ENCODE measurements around the gene RFC2.
"Not testable (repeated sequence)": the region's sequence is repeated elsewhere in the genome, so short reads cannot be mapped to it uniquely, and the experiment has no call there.

The RFC2 gene

DNA sequence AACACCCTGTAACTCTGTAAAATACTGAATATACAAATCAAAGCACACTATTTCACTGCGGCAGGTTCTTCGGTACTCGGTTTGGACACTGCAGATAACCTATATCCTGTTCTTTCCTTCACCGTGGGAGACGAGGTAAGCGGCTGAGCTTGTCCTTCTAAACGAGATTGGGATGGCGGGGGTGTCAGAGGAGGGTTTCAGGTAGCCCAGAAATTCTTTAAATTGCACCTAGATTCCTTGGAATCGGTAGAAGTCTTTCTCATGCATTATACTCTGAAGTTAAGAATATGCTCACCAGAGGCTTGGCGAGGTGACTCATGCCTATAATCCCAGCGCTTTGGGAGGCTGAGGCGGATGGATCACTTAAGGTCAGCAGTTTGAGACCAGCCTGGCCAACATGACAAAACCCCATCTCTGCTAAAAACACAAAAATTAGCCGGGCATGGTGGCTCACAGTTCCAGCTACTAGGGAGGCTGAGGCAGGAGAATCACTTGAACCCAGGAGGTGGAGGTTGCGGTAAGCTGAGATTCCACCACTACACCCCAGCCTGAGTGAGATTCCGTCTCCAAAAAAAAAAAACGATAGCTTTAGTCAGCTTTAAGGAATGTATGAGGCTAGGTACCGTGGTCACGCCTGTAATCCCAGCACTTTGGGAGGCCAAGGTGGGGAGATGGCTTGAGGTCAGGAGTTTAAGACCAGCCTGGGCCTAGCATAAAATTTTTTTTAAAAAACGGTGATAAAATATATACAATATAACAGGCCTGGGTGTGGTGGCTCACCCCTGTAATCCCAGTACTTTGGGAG is 54.4 kb downstream of the RFC2 start:
- no peaks in the 10 kb centered on the region for H3K79me2 ChIP-seq
- TF ChIP-seq, protein P1, sequence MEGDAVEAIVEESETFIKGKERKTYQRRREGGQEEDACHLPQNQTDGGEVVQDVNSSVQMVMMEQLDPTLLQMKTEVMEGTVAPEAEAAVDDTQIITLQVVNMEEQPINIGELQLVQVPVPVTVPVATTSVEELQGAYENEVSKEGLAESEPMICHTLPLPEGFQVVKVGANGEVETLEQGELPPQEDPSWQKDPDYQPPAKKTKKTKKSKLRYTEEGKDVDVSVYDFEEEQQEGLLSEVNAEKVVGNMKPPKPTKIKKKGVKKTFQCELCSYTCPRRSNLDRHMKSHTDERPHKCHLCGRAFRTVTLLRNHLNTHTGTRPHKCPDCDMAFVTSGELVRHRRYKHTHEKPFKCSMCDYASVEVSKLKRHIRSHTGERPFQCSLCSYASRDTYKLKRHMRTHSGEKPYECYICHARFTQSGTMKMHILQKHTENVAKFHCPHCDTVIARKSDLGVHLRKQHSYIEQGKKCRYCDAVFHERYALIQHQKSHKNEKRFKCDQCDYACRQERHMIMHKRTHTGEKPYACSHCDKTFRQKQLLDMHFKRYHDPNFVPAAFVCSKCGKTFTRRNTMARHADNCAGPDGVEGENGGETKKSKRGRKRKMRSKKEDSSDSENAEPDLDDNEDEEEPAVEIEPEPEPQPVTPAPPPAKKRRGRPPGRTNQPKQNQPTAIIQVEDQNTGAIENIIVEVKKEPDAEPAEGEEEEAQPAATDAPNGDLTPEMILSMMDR (IDR thresholded peaks at IDR 0.05), result no peak
- H3K4me1 ChIP-seq, result no peaks in the 10 kb centered on the region
- no peak overlapping the region for H3K4me2 ChIP-seq (ENCODE audit: low read length)
- no peak overlapping the region for H3K27ac ChIP-seq
- H3K9me3 ChIP-seq (ENCODE audit: control insufficient read depth, low read length), result no peaks in the 10 kb centered on the region
- H2AFZ ChIP-seq, result no peak overlapping the region
- H3K4me3 ChIP-seq (ENCODE audit: low read depth, low read length), result no peak overlapping the region
- no peaks in the 10 kb centered on the region for H3K36me3 ChIP-seq (ENCODE audit: control insufficient read depth, insufficient read depth, low read length)
- no peaks in the 10 kb centered on the region for H3K27me3 ChIP-seq (ENCODE audit: control insufficient read depth, insufficient read depth, low read length)
- H3K9ac ChIP-seq, result no peak overlapping the region

DNA sequence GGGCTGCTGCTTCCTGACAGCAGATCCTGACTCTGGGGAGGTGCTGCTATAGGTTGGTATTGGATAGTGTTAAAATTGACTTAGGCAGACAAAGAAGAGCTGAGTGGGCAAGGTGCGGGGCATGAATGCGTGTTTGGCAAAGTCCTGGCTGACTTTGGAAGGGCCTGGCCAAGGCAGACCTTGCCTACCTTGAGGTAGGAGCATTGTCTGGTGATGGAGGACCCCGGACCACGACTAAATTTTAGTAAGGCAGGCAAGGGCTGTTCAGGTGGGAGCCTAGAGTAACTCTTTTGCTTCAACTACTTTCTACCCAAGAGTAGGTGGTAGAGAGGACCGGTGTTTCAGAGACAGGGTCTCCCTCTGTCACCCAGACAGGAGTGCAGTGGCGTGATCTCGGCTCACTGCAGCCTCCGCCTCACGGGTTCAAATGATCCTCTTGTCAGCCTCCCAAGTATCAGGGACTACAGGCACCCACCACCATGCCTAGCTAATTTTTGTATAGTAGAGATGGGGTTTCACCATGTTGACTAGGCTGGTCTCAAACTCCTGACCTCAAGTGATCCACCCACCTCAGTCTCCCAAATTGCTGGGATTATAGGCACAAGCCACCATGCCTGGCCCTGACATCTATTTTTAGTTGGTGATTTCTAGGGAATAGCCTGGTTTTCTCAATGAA is 56.6 kb downstream of the RFC2 start:
- Histone ChIP-seq H3K4me2 (ENCODE audit: low read length) (no peak overlapping the region), H3K4me3 (ENCODE audit: low read depth, low read length) (no peak overlapping the region), H3K9ac (no peak overlapping the region), H3K36me3 (ENCODE audit: control insufficient read depth, insufficient read depth, low read length) (no peaks in the 10 kb centered on the region), H3K79me2 (peaks cover 4% of the 10 kb centered on the region), H2AFZ (no peak overlapping the region), H3K9me3 (ENCODE audit: control insufficient read depth, low read length) (no peaks in the 10 kb centered on the region), H3K4me1 (no peaks in the 10 kb centered on the region), H3K27me3 (ENCODE audit: control insufficient read depth, insufficient read depth, low read length) (no peaks in the 10 kb centered on the region), H3K27ac (no peak overlapping the region)
- TF ChIP-seq, protein P1 (IDR thresholded peaks at IDR 0.05), result no peak

DNA sequence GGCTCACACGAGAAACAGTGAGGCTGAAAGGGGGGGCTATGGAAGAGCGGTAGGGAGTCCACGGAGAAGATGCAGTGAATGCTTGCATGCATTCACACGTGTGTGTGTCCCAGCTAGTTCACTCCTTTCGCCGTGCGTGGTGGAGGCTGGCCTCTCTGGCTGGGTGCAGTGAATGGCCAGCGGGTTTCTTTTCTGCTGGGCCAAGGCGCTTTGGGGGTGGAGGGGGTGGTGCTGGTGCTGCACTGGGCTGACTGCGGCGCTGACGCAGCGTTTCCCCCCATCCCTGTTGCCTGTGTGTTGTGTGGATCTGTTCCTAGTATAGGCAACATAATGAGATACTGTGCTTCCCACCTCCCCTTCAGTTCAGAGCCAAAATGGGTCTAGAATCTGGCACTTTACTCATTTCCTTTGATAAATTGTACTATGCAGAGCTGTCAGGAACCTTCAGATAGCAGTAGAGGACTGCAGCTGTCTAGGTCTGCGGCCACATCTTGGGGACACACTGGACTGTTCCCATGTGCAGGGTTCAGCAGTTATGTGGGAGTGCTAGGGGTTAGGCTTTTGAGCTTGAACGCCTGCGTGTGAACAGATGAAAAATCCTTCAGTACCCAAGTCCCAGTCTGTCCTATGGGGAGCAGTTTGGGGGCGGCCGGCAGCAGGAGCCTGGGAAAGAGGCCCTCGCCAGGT is 58.1 kb downstream of the RFC2 start:
- not testable (repeated sequence) for H3K27me3 ChIP-seq (ENCODE audit: control insufficient read depth, insufficient read depth, low read length); H3K36me3 ChIP-seq (ENCODE audit: control insufficient read depth, insufficient read depth, low read length); H3K4me3 ChIP-seq (ENCODE audit: low read depth, low read length); H3K4me2 ChIP-seq (ENCODE audit: low read length); H3K79me2 ChIP-seq; H3K27ac ChIP-seq; H3K4me1 ChIP-seq; H2AFZ ChIP-seq; H3K9ac ChIP-seq; H3K9me3 ChIP-seq (ENCODE audit: control insufficient read depth, low read length)

DNA sequence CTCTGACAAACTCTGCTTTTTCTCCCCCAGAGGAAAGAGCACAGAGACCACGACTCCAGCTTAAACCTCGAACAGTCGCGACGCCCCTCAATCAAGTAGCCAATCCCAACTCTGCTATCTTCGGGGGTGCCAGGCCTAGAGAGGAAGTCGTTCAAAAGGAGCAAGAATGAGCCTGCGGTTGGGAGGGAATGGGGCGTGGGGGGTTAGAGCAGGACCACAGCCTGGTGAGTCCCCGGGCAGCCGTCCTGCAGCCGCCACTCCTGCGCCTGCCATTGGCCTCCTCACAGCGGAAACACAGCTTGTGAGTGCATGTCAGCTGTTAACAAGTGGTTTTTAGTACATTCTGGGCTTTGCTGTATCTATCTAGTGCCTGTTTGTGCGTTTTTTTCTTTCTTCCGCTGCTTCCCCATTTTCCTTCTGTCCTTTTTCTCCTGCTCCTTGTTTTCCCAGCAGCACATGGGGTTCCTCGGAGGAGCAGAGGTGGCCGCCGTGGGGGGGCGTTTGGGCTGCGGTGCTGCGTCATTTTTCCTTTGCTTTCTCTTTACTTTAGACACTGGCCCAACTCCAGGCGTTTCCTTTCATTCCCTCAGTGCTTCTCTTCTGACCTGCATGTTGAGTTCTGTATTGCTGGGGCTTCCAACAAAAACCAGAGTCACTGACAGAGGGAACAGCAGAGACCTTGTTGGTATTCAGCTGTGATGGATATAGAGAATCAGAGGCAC is 58.9 kb downstream of the RFC2 start:
- H3K9ac ChIP-seq; H3K79me2 ChIP-seq; H2AFZ ChIP-seq; H3K27me3 ChIP-seq (ENCODE audit: control insufficient read depth, insufficient read depth, low read length); H3K4me1 ChIP-seq; H3K36me3 ChIP-seq (ENCODE audit: control insufficient read depth, insufficient read depth, low read length); H3K4me2 ChIP-seq (ENCODE audit: low read length); H3K9me3 ChIP-seq (ENCODE audit: control insufficient read depth, low read length); H3K4me3 ChIP-seq (ENCODE audit: low read depth, low read length); H3K27ac ChIP-seq: not testable (repeated sequence)

DNA sequence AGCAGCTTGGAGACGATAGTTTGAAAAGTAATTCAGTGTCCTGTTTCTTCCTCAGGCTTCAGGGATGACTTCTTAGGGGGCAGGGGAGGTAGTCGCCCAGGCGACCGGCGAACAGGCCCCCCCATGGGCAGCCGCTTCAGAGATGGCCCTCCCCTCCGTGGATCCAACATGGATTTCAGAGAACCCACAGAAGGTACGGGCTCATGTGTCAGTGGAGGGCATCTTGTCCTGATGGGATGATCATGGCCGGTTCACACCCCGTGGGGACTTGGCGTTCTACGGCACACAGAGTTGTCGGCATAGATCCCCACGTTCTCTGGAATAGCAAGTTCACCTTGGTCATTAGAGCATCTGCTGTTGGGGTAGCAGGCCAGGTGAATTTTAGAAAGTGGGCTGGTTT is 59.5 kb downstream of the RFC2 start:
- Histone ChIP-seq H3K4me3 (ENCODE audit: low read depth, low read length) (no peak overlapping the region), H3K9ac (no peak overlapping the region), H3K36me3 (ENCODE audit: control insufficient read depth, insufficient read depth, low read length) (no peaks in the 10 kb centered on the region), H3K79me2 (peaks cover 11% of the 10 kb centered on the region), H3K4me2 (ENCODE audit: low read length) (no peak overlapping the region), H2AFZ (no peak overlapping the region), H3K27ac (no peak overlapping the region), H3K27me3 (ENCODE audit: control insufficient read depth, insufficient read depth, low read length) (no peaks in the 10 kb centered on the region), H3K4me1 (no peaks in the 10 kb centered on the region), H3K9me3 (ENCODE audit: control insufficient read depth, low read length) (no peaks in the 10 kb centered on the region)
- TF ChIP-seq, protein P1 (IDR thresholded peaks at IDR 0.05), result no peak
